Duodenal mucosa (tissue), 2 donors: Measurements from ENCODE around the gene CDK6.
A peak's percentile ranks its signal among the peaks of the same experiment; 100 is the strongest.

Source experiments
- H3K27ac ChIP-seq: one replicate; pipeline ENCODE4 v1.7.0; 2013; ENCODE audit warnings: low read depth, low read length
- H3K27me3 ChIP-seq, 2 donors: one replicate each; pipeline ENCODE4 v1.7.0; 2013; ENCODE audit warnings: low read length in 2 of 2, control low read depth in 1 of 2; ENCODE audit not compliant: insufficient read depth in 2 of 2, control insufficient read depth in 1 of 2
- H3K36me3 ChIP-seq, 2 donors: one replicate each; pipeline ENCODE4 v1.7.0; 2013; ENCODE audit warnings: low read length in 2 of 2, control low read depth in 1 of 2; ENCODE audit not compliant: insufficient read depth in 2 of 2, control insufficient read depth in 1 of 2
- H3K4me1 ChIP-seq, 2 donors: one replicate each; pipeline ENCODE4 v1.7.0; 2013; ENCODE audit warnings: low read length in 2 of 2, control low read depth in 1 of 2; ENCODE audit not compliant: insufficient read depth in 2 of 2, control insufficient read depth in 1 of 2
- H3K4me3 ChIP-seq, 2 donors: one replicate each; pipeline ENCODE4 v1.7.0; 2013; ENCODE audit warnings: low read length in 2 of 2, low read depth in 1 of 2
- H3K9ac ChIP-seq, 2 donors: one replicate each; pipeline ENCODE4 v1.7.0; 2013; ENCODE audit warnings: low read length in 2 of 2, low read depth in 1 of 2
- H3K9me3 ChIP-seq, 2 donors: one replicate each; pipeline ENCODE4 v1.7.0; 2013; ENCODE audit warnings: low read length in 2 of 2, control low read depth in 1 of 2; ENCODE audit not compliant: control insufficient read depth in 1 of 2

The CDK6 gene

DNA sequence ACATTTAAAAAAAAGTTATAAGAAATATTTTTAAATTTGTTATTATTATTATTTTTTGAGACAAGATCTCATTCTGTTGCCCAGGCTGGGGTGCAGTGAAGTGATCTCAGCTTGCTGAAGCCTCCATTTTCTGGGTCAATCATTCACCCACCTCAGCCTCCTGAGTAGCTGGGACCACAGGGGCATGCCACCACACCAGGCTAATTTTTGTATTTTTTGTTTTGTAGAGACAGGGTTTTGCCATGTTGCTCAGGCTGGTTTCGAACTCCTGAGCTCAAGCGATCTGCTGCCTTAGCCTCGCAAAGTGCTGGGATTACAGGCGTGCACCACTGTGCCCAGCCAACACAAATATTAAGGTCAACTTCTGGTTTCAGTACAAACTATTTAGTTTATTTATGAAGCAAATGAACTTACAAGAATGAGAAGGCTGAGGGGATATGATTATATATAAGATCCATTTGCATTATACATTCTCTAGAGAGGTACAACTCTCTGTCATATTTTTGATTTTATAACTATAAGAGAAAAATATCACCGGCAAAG lies 200.3 kb downstream of the CDK6 start:
- Histone ChIP-seq H3K9ac (no peak overlapping the region), H3K4me1 (peaks cover 30 to 38% of the 10 kb centered on the region in 2 donors), H3K27me3 (no peaks in the 10 kb centered on the region), H3K36me3 (peaks cover 0 to 3% of the 10 kb centered on the region in 2 donors), H3K9me3 (no peaks in the 10 kb centered on the region), H3K27ac (no peak overlapping the region), H3K4me3 (no peak overlapping the region)

- Histone ChIP-seq H3K9me3 (no peaks in the 10 kb centered on the region), H3K27ac (no peak overlapping the region), H3K4me1 (peaks cover 30 to 42% of the 10 kb centered on the region in 2 donors), H3K9ac (no peak overlapping the region), H3K4me3 (no peak overlapping the region), H3K27me3 (no peaks in the 10 kb centered on the region), H3K36me3 (peaks cover 0 to 3% of the 10 kb centered on the region in 2 donors)
Observed at GRCh38 chr7:92635538-92635937, 200.8 kb downstream of the CDK6 start.

DNA sequence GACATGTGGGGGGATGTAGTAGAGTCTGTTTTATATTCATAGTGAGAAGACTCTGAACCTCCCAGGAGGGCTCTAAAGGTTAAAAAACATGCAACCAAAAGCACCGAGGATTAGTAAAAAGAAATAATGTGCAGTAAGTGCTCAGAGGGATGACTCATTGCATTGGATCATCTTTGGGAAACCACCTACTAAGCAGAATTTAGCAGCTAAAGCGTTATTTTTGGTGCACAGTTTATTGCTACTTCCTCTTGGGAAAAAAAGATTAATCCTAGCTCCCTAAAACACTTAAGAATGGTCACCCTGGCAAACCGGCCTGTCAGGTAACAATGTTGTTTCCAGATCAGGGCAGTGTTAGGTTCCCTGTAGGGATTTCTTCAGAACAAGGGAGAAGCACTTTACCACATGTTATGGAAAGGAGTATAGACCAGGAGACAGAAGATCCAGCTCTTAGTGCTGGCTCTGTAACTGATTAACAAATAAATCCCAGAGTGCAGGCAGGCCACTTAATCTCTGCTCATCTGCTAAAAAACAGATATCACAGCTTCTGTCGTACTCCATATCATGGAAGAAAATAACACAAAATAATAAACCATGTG lies 201.4 kb downstream of the CDK6 start:
- H3K27ac ChIP-seq: no peak overlapping the region
- no peaks in the 10 kb centered on the region for H3K9me3 ChIP-seq
- H3K36me3 ChIP-seq: peaks cover 0 to 3% of the 10 kb centered on the region in 2 donors
- no peak overlapping the region for H3K9ac ChIP-seq
- H3K4me1 ChIP-seq: peaks cover 30 to 42% of the 10 kb centered on the region in 2 donors
- no peaks in the 10 kb centered on the region for H3K27me3 ChIP-seq
- no peak overlapping the region for H3K4me3 ChIP-seq

DNA sequence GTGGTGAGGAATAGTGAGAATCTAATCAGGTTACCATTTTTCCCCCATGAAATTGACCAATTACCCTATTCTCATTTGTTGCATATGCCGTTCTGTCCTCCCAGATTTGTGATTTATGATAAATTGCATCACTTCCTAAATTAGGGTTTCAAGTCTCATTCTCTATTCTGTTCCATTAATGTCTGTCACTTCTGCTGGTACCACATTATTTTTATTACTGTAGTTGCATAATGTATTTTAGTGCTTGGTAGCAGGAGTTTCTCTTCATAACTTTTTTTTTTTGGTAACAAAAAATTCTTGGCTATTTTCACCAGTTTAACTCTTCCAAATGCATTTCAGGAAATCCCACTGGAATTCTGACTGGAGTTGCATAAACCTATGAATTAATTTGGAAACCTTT lies 202.2 kb downstream of the CDK6 start:
- Histone ChIP-seq H3K27me3 (no peaks in the 10 kb centered on the region), H3K36me3 (peaks cover 0 to 3% of the 10 kb centered on the region in 2 donors), H3K4me3 (no peak overlapping the region), H3K4me1 (peaks cover 30 to 42% of the 10 kb centered on the region in 2 donors), H3K9me3 (peaks cover 0 to 3% of the 10 kb centered on the region in 2 donors), H3K27ac (no peak overlapping the region), H3K9ac (no peak overlapping the region)

DNA sequence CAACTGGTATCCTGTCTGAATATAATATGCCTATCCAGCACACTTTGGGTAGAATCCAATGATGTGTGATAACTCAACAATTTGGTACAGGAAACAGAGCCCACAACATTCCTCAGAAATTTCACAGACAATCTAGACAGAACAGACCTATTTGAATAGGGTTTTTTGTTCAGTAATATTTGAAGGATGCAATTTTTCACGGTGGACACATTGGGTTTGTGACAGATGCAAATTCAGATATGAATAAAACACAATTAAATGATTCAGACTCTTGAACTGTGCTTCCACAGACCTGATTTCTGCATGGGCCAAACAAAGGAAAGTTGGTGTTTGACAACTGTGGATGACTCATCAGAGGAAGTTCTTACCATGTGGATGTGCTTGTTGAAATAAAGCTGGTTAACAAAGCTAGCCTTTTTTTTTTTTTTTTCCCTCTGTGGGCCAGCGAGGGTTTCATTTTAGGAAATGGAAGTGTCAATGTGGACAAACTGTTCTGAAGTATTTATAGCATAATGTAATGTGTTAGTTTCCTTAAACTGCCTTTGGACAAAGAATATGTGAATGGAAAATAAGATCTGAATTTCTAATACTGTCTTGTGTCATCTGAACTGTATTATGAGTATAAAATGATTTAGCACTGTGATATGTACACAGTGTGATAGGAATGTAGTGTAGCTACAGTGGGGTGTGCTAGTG lies 203.0 kb downstream of the CDK6 start:
- Histone ChIP-seq H3K4me3 (no peak overlapping the region), H3K4me1 (peaks cover 30 to 42% of the 10 kb centered on the region in 2 donors)

GRCh38 chr7:92632791-92633190 lies 203.6 kb downstream of the CDK6 start:
- H3K9ac ChIP-seq: no peak overlapping the region
- no peak overlapping the region for H3K4me3 ChIP-seq
- peaks cover 0 to 6% of the 10 kb centered on the region in 2 donors for H3K36me3 ChIP-seq
- H3K27ac ChIP-seq: peak overlapping the region; percentile 5
- H3K9me3 ChIP-seq: peaks cover 0 to 3% of the 10 kb centered on the region in 2 donors
- H3K4me1 ChIP-seq: peaks cover 30 to 42% of the 10 kb centered on the region in 2 donors
- H3K27me3 ChIP-seq: no peaks in the 10 kb centered on the region

More for the DNA sequence above, 203.0 kb downstream of the CDK6 start:
- Histone ChIP-seq H3K36me3 (peaks cover 0 to 6% of the 10 kb centered on the region in 2 donors), H3K27me3 (no peaks in the 10 kb centered on the region), H3K27ac (peak overlapping the region; percentile 5), H3K9ac (no peak overlapping the region), H3K9me3 (peaks cover 0 to 3% of the 10 kb centered on the region in 2 donors)

GRCh38 chr7:92631850-92632487 lies 204.4 kb downstream of the CDK6 start:
- H3K27ac ChIP-seq: no peak overlapping the region
- peaks cover 2 to 3% of the 10 kb centered on the region in 2 donors for H3K9me3 ChIP-seq
- peaks cover 30 to 42% of the 10 kb centered on the region in 2 donors for H3K4me1 ChIP-seq

DNA sequence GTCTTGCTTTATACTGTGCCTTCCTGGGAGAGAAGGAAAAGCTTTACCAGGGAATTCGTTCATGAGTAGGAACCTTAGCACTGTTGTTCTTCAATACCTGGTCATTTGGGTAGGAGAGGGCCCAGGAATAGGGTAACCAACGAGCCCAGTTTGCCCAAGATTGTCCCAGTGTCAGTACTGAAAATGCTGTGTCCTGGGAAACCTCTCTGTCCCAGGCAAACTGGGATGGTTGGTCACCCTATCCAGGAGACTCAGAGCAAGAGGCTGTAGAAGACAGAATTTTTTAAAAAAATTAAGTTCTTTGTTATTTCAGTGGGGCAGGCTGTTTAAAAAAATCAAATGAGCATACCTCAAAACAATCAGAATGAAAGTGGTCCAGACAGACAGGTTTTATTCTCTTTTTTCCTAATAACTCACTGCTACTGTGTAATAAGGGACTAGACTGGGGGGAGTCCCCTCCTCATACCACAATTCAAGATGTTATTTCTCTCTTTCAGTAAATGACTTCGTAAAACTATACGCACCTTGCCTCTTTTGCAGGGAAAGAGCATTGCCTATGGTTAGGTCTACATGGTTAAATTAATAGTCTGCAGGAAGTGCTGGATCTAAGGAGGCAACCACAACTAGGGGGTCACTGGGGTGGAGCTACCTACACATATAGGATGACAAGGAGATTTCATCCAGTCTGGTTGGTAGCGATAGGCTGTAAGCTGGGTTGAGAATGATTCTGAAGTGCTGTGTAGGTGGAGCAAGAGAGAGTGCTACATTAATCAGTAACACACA lies 205.1 kb downstream of the CDK6 start:
- H3K27me3 ChIP-seq: no peaks in the 10 kb centered on the region
- H3K9me3 ChIP-seq: peaks cover 2 to 3% of the 10 kb centered on the region in 2 donors
- peaks cover 0 to 6% of the 10 kb centered on the region in 2 donors for H3K36me3 ChIP-seq
- no peak overlapping the region for H3K9ac ChIP-seq
- peaks cover 30 to 42% of the 10 kb centered on the region in 2 donors for H3K4me1 ChIP-seq
- H3K4me3 ChIP-seq: no peak overlapping the region
- no peak overlapping the region for H3K27ac ChIP-seq

More at GRCh38 chr7:92631850-92632487, 204.4 kb downstream of the CDK6 start:
- Histone ChIP-seq H3K9ac (no peak overlapping the region), H3K4me3 (no peak overlapping the region), H3K36me3 (peaks cover 0 to 6% of the 10 kb centered on the region in 2 donors), H3K27me3 (no peaks in the 10 kb centered on the region)

DNA sequence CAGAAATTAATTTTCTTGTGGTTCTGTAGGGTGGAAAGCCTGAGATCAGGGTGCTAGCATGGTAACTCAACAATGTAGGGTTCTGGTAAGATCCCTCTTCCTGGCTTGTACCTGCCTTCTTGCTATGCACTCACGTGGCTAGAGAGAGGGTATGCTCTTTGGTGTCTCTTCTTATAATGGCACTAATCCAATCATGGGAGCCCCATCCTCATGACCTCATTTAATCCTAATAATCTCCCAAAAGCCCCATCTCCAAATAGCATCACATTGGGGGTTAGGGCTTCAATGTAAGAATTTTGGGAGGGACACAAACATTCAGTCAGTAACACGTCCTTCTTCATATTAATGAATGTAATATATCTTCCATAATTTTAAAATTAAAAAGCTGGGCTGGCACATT lies 206.6 kb downstream of the CDK6 start:
- Histone ChIP-seq H3K4me3 (no peak overlapping the region), H3K36me3 (peaks cover 0 to 6% of the 10 kb centered on the region in 2 donors), H3K4me1 (peaks cover 20 to 33% of the 10 kb centered on the region in 2 donors), H3K27me3 (no peaks in the 10 kb centered on the region), H3K9me3 (peaks cover 2 to 3% of the 10 kb centered on the region in 2 donors), H3K27ac (no peak overlapping the region), H3K9ac (no peak overlapping the region)
